ENCODE measurements around the gene PIGN.
"Not testable (repeated sequence)": the region's sequence is repeated elsewhere in the genome, so short reads cannot be mapped to it uniquely, and the experiment has no call there.

Gene PIGN

DNA sequence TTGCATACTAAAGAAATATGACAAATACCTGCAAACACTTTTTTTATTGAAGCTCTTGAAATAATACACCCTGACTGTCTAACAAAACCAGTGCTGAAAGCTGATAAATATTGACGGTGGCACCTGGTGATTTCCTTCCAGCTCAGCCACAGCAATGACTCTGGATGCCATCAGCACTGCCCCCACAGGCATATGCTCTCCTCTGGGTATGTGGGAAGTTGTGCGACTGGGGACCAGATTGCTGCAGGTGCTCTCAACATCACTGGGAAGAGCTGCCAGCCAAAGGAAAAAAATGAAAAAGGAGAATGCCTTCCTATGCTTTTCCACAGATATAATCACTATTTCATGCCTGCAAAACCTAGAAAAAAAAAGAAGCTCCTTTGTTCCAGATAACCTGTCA is 141.5 kb downstream of the PIGN start:
- no peak for DNase-seq (ENCODE audit: low spot score)
- in situ Hi-C loops (cut with MboI; ENCODE audit: low pct_unique_long_range_greater_than_20kb, low sequenced_read_pairs, unreplicated experiment): no loop called here
- TF ChIP-seq, protein P1, sequence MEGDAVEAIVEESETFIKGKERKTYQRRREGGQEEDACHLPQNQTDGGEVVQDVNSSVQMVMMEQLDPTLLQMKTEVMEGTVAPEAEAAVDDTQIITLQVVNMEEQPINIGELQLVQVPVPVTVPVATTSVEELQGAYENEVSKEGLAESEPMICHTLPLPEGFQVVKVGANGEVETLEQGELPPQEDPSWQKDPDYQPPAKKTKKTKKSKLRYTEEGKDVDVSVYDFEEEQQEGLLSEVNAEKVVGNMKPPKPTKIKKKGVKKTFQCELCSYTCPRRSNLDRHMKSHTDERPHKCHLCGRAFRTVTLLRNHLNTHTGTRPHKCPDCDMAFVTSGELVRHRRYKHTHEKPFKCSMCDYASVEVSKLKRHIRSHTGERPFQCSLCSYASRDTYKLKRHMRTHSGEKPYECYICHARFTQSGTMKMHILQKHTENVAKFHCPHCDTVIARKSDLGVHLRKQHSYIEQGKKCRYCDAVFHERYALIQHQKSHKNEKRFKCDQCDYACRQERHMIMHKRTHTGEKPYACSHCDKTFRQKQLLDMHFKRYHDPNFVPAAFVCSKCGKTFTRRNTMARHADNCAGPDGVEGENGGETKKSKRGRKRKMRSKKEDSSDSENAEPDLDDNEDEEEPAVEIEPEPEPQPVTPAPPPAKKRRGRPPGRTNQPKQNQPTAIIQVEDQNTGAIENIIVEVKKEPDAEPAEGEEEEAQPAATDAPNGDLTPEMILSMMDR (IDR thresholded peaks at IDR 0.05; ENCODE audit: extremely low read depth, insufficient read depth, missing control alignments): no peak

DNA sequence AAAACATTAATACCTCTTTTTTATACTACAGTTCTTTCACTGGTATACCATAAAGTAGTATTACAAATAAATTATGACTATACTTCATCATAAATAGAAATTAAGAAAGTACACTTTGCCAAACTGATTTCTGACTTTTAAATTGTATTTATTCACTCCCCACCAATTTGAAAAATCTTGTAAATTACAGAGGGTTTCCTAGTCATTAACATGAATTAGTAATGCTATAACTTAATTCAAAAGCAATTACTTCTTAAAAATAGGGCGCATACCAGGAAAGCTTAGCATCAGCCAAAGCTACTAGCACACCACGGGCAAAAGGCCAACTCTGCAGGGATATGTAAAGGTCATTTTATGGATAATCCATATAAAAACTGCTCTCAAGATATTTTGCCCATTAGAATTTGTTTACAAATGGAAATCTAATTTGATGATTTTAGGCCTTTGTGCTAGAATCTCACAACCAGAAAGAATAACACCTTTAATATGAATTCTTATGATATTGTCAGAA is 142.3 kb downstream of the PIGN start:
- in situ Hi-C loops (cut with MboI; ENCODE audit: low pct_unique_long_range_greater_than_20kb, low sequenced_read_pairs, unreplicated experiment): no loop called here
- DNase-seq (ENCODE audit: low spot score): no peak
- TF ChIP-seq, protein P1 (IDR thresholded peaks at IDR 0.05; ENCODE audit: extremely low read depth, insufficient read depth, missing control alignments): no peak

DNA sequence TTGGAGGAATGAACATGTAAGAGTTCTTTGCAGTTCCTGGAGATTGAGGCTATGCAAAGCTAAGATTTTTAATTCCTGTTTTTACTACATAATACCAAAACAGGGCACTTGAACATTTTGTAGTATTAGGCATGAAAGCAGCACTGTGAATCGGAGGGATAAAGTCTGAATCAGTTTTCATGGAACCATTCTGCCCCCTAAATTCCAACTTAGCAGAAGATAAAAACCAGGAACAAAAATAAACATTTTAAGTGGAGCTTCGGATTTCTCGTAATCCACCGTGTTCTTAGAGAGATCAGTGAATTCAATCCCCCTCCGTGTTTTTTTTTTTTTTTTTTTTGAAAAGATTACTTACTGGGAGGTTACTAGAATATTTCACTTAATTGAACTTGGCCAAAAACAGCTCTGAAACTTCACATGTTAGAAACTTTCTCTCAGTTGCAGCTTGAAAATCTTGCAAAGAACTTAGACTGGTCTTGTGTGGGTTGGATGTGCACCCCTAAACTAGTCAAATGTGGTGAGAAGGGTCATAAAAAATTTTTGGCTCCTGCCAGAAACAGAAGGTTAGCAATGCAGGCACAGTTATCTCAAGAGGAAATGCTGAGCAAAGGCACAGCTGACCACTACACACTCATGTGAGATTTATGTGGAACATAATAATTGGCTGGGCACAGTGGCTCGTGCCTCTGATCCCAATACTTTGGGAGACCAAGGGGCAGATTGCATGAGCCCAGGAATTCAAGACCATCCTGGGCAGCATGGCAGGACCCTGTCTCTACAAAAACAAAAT is 148.7 kb downstream of the PIGN start:
- no peak for DNase-seq (ENCODE audit: low spot score)
- TF ChIP-seq, protein P1 (IDR thresholded peaks at IDR 0.05; ENCODE audit: extremely low read depth, insufficient read depth, missing control alignments): no peak
- in situ Hi-C loops (cut with MboI; ENCODE audit: low pct_unique_long_range_greater_than_20kb, low sequenced_read_pairs, unreplicated experiment): no loop called here

DNA sequence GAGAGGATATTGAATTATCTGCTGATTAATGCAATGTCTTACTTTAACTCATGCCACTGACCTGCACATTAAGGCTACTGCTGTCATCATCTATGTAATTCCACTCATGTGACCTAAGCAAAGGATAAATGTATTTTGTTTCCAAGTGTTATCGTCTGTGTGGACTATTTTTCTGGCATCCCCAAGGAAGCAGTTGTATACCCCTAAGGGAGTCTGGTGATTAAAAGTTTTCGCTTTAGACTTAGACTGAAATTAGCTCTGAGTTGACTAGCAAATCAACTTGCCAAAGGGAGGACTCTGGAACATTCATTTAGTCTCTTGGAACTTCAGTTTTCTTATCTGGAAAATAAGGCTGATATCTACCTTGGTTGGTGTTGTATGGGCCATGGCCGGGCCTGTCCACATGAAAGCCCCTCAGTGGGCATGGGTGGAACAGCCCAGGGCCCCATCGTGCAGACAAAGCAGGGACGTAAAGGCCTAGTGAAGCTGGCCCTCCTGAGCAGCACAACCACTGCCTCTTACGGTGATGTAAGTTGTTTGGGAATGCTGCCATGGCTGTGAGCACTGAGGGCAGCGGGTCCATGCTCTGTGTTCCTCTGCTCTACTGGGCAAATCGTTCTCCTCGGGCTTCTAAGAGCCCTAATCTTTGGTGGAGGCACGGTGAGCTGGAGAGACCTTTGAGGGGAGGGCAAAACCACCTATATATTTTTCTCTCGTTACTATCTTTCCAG is 149.7 kb downstream of the PIGN start:
- in situ Hi-C loops (cut with MboI; ENCODE audit: low pct_unique_long_range_greater_than_20kb, low sequenced_read_pairs, unreplicated experiment): no loop called here
- TF ChIP-seq, protein P1 (IDR thresholded peaks at IDR 0.05; ENCODE audit: extremely low read depth, insufficient read depth, missing control alignments): no peak

DNA sequence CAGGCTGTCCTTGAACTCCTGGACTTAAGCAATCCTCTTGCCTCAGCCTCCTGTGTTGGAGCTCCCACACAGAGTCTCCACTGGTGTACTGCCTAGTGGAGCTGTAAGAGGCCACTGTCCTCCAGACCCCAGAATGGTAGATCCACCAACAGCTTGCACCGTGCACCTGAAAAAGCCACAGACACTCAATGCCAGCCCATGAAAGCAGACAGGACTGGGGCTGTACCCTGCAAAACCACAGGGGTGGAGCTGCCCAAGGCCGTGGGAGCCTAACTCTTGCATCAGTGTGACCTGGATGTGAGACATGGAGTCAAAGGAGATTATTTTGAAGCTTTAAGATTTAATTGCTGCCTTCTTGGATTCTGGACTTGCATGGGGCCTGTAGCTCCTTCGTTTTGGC is 152.6 kb downstream of the PIGN start:
- in situ Hi-C loops (cut with MboI; ENCODE audit: low pct_unique_long_range_greater_than_20kb, low sequenced_read_pairs, unreplicated experiment): not testable (repeated sequence)

More for the DNA sequence above, 149.7 kb downstream of the PIGN start:
- no peak for DNase-seq (ENCODE audit: low spot score)

DNA sequence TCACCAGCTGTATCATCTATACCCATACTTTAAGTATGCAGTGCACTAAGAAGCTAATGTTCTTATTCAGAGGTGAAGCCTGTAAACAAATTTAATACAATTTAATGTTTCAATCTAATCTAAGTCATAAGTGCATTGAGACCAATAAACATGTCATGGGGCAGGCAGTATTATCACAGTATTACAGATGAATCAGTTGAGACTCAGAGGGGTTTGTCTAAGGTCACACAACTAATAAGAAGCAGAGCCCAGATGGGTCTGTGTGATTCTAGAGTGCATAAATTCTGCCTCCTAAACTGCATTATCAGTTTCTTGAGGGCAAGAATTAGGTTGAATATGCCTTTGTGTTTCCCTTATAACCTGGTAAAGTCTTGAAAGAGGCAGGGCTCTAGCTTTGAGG is 153.1 kb downstream of the PIGN start:
- TF ChIP-seq, protein P1 (IDR thresholded peaks at IDR 0.05; ENCODE audit: extremely low read depth, insufficient read depth, missing control alignments): no peak
- no peak for DNase-seq (ENCODE audit: low spot score)
- in situ Hi-C loops (cut with MboI; ENCODE audit: low pct_unique_long_range_greater_than_20kb, low sequenced_read_pairs, unreplicated experiment): no loop called here

More for the DNA sequence above, 152.6 kb downstream of the PIGN start:
- not testable (repeated sequence) for DNase-seq (ENCODE audit: low spot score)

DNA sequence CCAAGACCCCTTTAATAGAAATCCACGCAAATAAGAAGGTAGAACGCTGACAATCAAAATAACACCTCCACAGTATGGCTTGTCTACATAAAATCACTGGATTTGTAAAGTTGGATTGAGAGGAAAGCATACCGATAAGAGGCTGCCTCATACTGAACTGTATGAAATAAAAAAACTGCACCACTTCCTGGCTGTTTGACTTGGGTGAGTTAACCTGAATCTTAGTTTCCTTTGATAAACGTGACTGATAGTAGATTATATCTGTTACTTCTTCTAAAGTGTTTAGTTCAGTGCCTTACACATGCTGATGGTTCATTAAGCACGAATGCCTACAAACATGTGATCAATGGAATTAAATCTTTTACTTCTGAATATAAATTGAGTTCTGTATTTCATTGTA is 153.6 kb downstream of the PIGN start:
- in situ Hi-C loops (cut with MboI; ENCODE audit: low pct_unique_long_range_greater_than_20kb, low sequenced_read_pairs, unreplicated experiment): no loop called here
- TF ChIP-seq, protein P1 (IDR thresholded peaks at IDR 0.05; ENCODE audit: extremely low read depth, insufficient read depth, missing control alignments): no peak
- no peak for DNase-seq (ENCODE audit: low spot score)

Data from GM13977 (cell line).